GM21515 (cell line): ENCODE measurements around the gene NEMP2.

ENCODE experiments used
- ATAC-seq: cut with Tn5 transposase; IDR thresholded peaks from one replicate; pipeline ENCODE4 v1.9.1; 2021; ENCODE audit not compliant: unreplicated experiment

NEMP2 gene

DNA sequence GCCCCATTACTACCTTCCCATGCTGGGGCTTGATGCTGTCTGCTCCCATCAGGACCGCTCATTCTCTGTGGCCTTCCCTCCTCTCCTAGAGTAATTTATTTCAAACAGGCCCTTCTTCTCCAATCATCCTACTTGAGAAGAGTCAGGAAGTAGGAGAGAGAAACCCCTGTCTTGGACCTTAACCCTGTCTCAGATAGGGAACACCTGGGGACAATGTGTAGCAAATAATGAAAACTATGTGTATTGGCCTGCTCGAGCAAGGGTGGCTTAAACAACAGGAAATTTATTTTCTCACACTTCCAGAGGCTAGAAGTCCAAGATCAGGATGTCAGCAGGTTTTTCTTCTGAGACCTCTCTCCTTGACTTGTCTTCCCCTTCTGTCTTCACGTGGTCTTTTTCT is 26.6 kb upstream of the NEMP2 start:
- no peak for ATAC-seq

DNA sequence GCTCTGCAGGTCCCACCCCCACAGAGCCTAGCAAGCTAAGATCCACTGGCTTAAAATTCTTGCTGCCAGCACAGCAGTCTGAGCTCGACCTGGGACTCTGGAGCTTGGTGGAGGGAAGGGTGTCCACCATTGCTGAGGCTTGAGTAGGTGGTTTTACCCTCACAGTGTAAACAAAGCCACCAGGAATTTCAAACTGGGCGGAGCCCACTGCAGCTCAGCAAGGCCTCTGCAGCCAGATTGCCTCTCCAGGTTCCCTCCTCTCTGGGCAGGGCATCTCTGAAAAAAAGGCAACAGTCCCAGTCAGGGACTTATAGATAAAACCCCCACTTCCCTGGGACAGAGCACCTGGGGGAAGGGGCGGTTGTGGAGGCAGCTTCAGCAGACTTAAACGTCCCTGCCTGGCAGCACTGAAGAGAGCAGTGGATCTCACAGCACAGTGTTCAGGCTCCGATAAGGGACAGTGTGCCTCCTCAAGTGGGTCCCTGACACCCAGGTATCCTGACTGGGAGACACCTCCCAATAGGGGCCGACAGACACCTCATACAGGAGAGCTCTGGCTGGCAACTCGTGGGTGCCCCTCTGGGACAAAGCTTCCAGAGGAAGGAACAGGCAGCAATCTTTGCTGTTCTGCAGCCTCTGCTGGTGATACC is 20.0 kb upstream of the NEMP2 start:
- ATAC-seq = no peak

DNA sequence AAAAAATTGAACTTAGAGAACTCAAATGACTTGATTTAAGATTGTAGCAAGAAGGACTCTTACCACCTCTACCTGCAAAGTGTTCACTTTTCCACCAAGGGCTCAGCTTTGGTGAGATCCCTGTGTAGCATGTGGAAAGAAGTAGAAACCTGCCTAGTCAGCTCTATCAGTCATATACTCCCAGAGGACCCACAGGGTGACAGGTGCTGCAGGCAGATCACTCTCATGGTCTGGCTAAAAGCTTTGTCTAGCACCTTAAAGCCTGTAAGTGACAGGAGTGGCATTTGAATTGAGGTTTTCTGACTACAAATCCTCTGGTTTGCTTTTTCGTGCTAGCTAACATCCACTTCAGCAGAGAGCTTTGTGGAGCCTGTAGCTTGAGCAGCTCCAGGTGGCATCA is 18.7 kb upstream of the NEMP2 start:
- no peak for ATAC-seq

DNA sequence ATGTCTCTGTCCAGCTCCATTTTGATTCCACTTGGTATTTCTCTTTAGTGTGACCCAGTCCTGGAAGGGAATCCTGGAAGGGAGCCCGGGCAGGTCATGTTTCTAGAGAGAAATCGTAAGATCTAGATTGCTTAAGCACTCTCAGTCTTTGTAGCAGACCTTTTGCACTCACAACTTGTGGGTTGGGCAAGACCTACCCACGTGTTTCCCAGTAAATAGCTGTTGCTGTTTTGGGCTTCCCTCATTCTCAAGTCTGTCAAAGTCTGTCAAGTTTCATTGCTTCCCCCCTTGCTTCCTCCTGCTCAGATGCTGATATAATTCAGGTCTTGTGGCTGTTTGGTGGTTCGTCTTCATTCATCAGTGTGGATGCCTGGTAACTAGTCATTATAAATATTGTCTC is 17.4 kb upstream of the NEMP2 start:
- ATAC-seq = peak; percentile 78

DNA sequence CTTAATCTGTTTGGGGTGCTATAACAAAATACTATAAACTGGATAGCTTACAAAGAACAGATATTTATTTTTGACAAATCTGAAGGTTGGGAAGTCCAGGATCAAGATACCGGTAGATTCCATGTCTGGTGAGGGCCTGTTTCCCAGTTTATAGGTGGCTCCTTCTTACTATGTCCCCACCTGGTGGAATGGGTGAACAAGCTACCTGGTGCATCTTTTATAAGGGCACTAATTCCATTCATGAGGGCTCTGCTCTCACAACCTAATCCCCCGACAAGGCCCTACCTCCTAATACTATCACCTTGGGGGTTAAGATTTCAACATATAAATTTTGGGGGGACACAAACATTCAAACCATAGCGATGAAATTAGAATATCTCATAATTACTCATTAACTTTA is 15.6 kb upstream of the NEMP2 start:
- no peak for ATAC-seq

DNA sequence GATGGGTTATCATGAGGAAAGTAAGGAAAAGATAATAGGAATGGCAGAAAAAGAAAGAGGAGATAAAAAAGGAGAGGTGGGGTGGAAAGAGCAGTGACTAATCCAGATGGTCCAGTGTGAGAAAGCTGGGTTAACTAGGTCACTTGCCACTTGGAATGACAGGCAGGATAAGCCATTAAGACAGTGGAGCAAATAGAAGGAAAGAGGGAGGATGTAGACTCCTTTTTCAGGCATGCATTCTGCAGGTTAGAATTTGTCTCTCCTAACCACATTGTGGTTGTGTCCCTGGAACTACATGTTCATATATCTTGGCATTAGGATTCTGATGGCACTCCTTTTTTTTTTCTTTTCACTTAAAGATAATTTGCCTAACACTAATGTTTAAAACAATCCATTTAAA is 13.4 kb upstream of the NEMP2 start:
- ATAC-seq = no peak

DNA sequence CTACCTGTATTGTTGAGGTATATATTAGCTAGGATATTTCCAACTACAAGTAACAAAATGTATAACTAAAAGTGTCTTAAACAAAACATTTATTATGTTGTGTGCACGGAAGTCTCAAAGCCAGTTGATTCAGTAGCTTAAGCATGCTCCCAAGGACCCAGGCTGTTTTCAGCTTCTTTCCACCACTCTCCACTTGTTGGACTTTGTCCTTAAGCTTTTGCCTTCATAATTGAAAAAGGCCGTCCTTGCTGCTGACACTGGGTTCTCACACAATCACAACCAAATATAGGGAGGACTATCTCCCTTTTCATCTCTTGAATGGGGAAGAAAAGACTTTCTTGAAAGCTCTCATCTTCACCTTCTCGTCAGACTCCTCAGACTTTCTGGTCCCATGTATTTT is 12.2 kb upstream of the NEMP2 start:
- ATAC-seq = no peak

DNA sequence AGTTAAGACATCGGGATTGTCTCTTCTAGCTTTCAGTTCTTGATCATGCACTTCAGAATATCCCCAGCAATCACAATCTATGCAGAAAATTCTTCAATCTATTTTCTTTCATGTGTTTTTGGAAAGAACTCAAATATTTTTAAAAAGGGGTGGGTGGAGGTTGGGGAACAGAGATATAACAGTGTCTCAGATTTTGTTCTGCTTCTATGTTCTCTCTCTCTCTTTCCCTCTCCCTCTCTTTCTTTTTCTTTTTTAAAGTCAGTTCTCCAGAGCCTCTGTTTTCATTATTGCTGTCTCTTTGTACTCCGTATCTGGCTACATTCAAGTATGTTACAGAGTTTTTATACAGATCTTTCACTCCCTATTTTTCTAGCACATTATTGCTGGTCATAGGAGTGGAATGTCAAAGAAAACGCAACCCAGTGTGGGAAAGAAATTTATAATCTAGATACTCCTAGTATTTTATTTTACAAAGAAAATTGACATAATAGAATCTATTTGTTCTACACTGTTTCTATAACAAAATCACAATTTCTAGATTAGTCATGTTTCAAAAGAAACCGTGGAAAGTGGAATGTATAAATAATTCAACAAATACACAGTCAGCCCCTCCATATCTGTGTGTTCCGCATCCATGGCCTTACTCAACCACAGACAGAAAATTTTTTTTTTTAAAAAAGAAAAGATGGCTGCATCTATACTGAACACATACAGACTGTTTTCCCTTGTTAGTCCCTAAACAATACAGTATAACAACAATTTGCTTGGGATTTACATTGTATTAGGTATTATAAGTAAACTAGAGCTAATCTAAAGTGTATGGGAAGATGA is 11.2 kb upstream of the NEMP2 start:
- ATAC-seq = no peak

DNA sequence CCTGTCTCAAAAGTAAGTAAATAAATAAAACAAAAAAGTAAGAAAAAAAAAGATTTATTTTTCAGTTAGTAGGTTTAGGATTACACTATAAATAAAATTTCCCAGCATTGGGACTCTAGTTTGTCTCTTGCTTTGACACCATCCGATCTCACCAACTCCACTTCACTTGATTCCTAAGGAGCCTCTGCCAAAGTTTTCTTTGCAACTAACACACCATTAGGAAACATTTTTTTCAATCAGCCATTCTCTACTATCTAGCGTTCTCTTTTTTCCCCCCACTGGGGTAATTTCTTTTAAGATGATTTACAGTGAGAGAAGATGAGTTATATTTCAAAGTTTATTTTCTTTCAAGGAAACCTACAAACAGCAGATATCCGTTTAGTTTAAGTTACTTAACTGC is 10.6 kb upstream of the NEMP2 start:
- no peak for ATAC-seq

DNA sequence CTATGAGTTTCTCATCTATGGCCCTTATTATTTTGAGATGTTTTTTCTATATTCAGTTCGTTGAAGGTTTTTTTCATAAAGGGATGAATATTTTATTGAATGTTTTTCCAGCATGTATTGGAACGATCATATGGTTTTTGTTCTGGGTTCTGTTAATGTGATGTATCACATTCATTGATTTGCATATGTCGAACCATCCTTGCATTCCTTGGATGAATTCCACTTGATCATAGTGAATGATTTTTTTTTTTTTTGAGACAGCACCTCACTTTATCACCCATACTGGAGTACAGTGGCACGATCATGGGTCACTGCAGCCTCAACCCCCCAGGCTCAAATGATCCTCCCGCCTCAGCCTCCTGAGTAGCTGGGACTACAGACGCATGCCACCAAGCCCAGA is 5.5 kb upstream of the NEMP2 start:
- ATAC-seq = no peak

DNA sequence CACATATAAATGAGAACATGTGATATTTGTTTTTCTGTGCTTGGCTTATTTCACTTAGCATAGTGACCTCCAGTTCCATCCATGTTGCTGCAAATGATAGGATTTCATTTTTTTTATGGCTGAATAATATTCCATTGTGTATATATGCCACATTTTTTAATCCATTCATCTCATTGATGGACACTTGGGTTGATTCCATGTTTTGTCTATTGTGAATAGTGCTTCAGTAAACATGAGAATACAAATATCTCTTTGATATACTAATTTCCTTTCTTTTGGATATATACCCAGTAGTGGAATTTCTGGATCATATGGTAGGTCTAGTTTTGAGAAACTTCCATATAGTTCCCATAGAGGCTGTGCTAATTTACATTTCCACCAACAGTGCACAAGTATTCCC is 3.7 kb upstream of the NEMP2 start:
- ATAC-seq = no peak

DNA sequence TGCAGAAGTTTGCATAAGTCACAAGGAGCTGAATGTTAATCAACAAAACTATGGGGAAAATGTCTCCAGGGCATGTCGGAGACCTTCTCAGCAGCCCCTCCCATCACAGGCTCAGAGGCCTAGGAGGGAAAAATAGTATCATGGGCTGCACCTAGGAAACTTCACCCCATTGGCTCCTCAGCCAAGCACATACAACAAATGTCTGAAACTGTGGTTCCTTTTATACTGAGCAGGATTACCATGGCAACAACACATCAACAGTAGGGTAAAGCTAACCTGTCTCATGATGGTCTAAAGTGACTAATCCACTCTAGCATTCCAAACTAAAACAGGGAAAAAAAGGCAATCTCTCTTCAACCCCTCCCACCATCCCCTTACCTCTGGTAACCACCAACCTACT is 3.2 kb upstream of the NEMP2 start:
- no peak for ATAC-seq

DNA sequence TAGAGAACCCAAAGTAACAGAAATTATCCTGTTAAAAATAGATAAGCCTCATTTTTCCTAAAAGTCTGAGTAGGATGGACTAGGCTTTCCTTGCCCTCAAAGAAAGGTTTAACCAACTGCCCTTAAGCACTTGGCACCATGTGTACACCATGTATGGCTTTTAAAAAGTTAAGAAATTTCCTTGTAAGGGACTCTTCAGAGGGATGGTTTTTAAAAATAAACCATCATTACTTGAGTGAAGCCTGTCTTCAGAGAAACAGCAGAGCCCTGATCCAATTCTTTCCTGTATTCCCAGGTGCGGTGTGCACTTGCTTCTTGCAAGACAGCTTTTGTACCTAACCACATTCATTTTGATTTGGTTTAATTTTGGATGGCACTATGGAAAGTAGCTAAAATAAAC is 1.1 kb upstream of the NEMP2 start:
- ATAC-seq = no peak

DNA sequence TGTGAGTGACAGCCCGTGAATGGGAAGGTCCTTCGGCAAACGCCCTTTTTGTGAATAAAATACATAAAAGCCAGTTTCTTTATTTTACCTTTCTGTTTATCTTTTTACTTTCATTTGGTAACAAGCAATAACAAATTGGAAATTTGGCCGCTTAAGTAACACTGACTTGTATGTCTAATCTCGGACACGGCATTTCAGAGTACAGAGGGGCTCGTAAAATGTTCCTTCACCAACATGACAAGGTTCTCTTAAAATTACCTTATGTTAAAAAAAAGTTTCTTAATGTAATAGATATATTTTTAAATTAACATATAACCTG is 558 bp upstream of the NEMP2 start:
- ATAC-seq = no peak

DNA sequence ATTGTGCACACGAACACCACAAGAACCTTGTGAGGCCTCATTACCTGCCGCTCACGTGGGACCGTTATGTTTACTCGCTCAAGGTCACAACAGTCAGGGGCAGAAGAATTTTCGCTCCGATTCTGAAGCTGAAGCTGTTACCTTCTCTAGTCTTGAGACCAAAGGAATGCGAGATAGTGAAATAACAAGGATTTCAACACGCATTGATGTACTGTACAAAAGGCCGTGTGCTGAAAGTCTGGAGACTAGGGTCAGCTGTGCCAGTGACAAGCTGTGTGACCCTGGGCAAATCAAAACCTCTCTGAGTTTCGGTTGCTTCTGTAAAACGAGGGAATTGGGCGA is 583 bp downstream of the NEMP2 start:
- ATAC-seq = peak; percentile 24

DNA sequence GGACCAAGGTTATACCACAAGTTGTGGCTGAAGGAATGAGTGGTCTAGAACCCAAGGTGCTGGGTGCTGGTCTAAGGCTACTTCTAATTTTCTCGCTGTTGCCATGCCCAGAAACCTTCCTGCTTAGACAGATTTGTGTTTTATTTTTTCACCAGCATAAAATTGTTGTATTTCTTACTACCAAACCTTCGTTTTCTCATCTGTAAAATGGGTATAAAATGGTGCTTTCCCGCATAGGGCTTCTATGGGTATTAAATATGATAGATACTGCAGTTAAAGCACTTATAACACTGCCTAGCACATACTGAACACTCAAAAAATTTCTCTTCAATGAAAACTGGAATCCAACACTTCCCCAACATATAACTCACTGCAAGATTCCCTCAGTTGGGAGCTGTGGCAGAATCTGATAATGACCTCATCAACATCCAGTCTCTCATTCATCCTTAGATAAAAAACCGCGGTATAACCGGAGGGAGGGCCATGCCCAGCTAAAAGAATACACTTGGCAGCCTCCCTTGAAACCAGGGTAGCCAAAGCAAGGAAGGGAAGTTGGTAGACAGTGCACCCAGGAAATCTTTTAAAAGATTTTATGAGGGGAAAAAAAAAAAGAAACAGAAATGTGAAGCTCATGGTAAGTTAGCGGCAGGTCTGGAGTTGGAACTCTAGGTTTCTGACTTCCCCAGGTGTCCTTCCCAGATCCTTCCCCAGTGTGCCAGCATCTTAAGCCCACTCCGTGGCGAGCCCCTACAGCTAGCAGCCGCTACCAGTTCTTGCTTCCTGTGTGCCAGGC is 1.2 kb downstream of the NEMP2 start:
- ATAC-seq = no peak

DNA sequence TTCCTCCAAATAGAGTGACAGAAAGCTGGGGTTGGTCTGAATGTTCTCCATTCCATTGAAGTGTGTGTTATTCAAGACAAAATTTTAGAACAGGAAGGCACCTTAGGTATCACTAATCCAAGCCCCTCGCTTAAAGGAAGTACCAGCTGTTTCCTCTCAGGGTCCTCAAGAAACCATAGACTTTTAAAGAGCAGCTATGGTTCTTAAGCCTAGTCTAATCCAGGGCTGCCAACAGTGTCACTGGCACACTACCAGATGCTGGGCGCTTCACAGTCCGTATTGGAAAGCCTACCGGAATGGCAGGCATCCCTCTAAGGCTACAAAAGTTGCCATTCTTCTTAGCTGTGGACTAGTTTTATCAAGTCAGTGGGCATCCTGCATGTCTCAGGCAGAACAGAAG is 1.9 kb downstream of the NEMP2 start:
- no peak for ATAC-seq

DNA sequence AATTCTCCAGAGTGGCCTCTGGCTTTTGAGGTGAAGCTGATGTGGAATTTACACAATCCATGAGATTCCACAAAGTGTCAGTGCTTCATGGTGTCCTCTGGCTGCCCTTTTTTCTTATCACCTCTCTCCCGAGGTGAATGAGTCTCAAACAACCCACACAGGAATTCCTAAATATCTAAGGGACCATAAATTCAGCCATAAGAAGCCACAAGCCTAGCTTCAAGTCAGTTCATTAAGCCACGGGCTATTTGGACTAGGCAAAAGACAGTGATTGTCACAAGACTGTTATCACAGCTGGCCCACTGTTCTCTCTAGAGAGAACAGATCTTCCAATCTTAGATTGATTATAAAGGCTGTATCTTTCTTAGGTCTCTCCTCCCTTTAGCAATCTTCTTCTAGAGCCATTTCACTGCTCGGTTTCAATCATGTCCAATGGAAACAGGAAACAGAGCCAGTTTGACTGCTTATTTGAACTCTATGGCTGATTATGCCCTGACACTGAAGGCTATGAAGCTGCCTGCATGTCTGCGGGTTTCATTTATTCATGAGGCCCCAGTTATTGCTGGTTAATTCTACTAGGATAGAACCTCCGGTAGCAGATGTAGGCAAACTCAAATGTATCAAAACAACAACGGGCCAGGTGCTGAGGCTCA is 4.1 kb downstream of the NEMP2 start:
- no peak for ATAC-seq

DNA sequence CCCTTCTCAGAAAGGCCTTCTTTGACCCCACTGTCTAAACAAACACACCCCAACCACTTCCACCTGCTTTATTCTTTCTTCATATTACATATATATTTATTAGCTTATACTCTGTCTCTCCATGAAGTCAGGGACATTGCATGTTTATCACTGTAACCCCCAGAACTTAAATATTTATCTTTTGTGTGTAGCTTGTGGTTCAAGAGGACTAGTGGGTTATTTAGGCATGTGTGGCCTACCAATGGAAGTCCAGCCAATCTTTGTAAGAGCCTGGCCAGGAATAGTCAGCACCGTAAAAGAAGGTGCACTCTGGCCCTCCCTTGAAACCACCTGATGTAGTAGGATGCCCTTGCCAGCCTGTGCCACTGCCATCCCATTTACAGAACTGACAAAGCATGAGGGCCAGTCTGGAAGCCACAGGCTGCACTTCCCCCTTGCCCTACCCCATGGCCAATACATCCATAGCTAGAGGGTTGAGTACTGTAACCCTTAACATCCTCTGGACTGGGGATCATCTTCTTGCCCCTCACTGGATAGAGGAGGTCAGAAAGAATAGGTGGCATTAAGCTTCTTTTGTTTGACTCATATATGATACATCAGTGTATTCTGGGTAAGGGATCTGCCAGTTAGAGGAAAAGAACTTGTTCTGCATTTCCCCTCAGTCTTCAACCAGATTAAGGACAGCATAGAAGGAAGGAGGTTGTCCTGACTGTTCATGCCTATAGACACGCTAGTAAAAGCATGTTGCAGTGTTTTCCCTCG is 4.9 kb downstream of the NEMP2 start:
- ATAC-seq = no peak

DNA sequence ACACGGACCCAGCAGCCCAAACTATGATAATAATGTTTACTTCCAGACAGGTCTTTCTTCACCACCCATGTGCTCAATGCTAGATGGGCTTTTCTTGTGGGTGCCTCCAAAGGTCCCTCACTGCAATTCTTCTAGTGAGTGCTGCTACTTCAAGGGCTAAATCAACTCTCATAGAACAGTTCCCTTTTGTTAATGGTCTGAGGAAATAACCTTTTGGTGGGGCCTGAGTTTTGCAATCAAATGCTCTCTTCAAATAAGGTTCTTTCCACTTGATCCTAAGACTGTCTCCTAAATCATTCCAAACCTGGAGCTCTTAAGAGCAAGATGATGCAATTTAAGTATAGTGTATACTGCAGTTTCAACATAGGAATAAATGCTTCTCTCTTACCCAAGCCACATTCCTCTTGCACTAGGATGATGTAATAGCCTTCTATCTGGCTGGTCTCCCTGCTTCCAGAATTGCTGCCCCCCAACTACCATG is 6.0 kb downstream of the NEMP2 start:
- no peak for ATAC-seq

DNA sequence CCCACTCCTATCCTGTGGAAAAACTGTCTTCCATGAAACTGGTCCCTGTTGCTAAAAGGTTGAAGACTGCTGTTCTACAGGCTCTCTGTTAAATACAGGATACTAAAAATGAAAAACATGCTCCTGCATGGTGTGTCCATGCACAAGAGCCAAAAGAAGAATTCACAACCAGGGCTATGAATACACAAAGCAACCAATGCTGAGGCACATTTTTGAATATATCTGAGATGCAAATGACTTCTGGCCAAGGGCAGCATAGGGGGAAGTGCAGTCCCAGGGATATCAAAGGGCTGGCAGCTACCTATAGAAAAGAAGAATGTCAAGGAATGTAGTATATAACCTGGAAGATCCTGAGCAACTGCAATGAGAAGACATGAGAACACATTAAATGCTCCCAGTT is 6.6 kb downstream of the NEMP2 start:
- no peak for ATAC-seq
